Esophagus muscularis mucosa (tissue), 4 donors: ENCODE results near the gene ZSWIM2.

Experiments used
- CTCF ChIP-seq, 3 experiments: fragments of 200-600 bp in 2 of 3; fragments of 450-650 bp in 1 of 3; sonication (generic) in 2 of 3; IDR thresholded peaks; one replicate each; pipeline ENCODE4 v1.5.1; 2017 to 2019; ENCODE audit warnings: antibody characterized with exemption in 3 of 3, mild to moderate bottlenecking in 2 of 3, moderate library complexity in 1 of 3
- EP300 ChIP-seq: sonication (generic); formaldehyde crosslinking; IDR thresholded peaks from one replicate; pipeline ENCODE4 v1.6.1; 2017; ENCODE audit warnings: antibody characterized with exemption
- POLR2AphosphoS5 ChIP-seq, 2 donors: sonication (generic); formaldehyde crosslinking; IDR thresholded peaks; one replicate each; pipeline ENCODE4 v1.6.1; 2017; ENCODE audit warnings: antibody characterized with exemption in 2 of 2

- TF ChIP-seq CTCF (IDR thresholded peaks at IDR 0.05) (no peak), POLR2AphosphoS5 (IDR thresholded peaks at IDR 0.05) (no peak), EP300 (no peak)
These were observed 7.0 kb downstream of the ZSWIM2 start for GRCh38 chr2:186841940-186842339.
